Stimulated activated CD4-positive, alpha-beta T cell treated with anti-CD3 and anti-CD28 coated beads, Interleukin-1b, Interleukin-23, amount 100 ng/mL, for 24 hours (primary cell): ENCODE data around the gene SRPK2.
"Not testable (repeated sequence)": the region's sequence is repeated elsewhere in the genome, so short reads cannot be mapped to it uniquely, and the experiment has no call there.

Experiments used
- DNase-seq, 4 experiments: peaks; one replicate each; pipeline ENCODE4 v3.0.0-alpha.2; 2020; ENCODE audit warnings: low read depth in 4 of 4, low spot score in 1 of 4

Gene SRPK2

DNA sequence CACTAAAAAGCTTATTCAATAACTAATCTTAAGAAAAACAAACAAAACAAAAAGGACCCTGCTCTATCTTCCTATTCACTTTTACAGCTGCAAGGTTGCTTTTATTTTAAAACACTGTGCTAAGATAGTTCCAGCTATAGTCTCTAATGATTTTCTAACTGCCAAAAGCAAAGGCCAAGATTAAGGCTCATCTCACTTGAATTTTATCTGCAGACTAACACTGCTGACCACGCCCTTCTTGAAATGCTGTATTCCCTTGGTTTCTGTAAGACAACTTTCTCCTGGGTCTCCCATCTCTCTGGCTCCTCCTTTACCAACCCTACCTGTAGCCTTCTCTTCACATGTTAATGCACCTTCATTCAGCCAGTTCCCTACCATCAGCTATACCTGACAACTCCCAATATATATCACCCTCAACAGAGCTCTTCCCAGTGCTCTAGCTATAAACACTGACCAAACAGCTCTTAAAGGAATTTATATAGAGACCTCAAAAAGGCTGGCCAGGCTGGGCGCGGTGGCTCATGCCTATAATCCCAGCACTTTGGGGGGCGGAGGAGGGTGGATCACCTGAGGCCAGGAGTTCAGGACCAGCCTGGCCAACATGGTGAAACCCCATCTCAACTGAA lies 11.7 kb downstream of the SRPK2 start:
- DNase-seq = no peak

DNA sequence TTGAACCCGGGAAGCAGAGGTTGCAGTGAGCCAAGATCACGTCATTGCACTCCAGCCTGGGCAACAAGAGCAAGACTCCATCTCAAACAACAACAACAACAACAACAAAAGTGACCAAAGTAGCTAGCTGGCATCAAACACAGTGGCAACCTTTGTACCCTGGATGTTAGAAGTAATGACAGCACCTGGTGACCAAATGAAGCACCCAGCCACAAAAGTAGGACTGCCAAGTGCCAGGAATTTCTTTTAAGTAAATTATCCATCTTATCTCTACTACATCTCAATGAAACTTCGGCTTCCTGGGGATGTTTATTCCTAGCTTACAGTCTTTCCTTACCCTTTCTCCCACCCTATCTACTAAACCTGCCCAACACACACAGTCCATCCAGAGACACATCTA lies 18.8 kb downstream of the SRPK2 start:
- DNase-seq = no peak

DNA sequence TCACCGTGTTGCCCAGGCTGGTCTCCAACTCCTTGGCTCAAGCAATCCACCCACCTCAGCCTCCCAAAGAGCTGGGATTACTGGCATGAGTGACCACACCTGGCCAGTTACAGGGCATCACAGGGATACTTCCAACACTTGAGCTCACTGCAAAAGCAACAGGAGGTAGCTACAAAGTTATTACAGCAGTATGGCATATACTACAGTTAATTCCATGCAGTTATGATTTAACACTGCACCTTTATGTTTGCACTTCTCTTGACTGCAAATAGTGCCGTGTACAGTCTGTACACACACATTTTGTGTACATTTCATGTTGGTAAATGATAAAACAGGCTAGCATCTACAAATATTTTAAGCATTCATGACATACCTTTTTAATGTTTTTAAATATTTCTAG lies 21.3 kb downstream of the SRPK2 start:
- DNase-seq = no peak

DNA sequence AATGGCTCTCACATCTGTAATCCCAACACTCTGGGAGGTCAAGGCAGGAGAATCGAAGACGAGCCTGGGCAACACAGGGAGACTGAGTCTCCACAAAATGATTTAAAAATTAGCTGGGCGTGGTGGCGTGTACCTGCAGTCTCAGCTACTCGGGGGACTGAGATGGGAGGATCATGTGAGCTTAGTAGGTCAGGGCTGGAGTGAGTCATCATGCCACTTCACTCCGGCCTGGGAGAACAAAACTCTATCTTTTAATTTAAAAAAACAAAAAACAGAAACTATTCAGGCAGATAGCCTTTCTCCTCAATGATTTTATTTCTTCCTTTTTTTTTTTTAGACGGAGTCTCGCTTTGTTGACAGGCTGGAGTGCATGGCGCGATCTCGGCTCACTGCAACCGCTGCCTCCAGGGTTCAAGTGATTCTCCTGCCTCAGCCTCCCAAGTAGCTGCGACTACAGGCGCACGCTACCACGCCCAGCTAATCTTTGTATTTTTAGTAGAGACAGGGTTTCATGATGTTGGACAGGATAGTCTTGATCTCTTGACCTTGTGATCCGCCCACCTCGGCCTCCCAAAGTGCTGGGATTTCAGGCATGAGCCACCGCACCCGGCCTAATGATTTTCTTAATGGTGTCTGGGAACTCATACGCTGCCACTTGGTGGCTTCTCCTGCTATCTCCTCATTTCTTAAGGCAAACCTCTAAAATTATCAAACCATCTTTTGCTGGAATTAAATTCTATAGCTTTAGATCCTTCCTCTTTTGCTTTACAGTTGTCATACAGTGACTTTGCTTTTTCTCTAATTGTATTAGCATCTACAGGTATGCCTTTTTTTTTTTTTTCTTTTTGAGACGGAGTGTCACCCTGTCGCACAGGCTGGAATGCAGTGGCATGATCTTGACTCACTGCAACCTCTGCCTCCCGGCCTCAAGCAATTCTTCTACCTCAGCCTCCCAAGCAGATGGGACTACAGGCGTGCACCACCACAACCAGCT lies 22.9 kb downstream of the SRPK2 start:
- no peak for DNase-seq

DNA sequence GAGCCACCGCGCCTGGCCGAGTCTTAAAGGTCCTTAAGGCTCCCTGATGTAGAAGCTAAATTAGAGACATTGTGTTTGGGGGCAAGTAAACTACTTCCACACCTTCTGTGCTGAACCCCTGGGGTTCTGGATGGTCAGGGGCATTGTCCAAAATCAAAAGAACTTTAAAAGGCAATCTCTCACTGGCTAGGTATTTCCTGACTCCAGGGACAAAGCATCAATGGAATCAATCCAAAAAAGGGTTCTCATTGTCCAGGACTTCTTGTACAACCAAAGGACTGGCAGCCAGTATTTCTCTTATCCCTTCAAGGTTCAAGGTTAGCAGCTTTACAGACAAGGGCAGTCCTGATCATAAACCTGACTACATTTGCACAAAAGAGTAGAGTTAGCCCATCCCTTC lies 24.0 kb downstream of the SRPK2 start:
- DNase-seq = no peak

DNA sequence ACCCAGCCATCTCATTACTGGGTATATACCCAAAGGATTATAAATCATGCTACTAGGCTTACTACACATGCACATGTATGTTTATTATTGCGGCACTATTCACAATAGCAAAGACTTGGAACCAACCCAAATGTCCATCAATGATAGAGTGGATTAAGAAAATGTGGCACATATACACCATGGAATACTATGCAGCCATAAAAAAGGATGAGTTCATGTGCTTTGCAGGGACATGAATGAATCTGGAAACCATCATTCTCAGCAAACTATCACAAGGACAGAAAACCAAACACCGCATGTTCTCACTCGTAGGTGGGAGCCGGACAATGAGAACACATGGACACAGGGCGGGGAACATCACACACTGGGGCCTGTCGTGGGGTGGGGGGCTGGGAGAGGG lies 25.1 kb downstream of the SRPK2 start:
- not testable (repeated sequence) for DNase-seq

DNA sequence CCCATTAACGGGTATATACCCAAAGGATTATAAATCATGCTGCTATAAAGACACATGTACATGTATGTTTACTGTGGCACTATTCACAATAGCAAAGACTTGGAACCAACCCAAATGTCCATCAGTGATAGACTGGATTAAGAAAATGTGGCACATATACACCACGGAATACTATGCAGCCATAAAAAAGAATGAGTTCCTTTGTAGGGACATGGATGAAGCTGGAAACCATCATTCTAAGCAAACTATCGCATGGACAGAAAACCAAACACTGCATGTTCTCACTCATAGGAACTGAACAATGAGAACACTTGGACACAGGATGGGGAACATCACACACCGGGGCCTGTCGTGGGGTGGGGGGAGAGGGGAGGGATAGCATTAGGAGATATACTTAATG lies 26.0 kb downstream of the SRPK2 start:
- DNase-seq = not testable (repeated sequence)

DNA sequence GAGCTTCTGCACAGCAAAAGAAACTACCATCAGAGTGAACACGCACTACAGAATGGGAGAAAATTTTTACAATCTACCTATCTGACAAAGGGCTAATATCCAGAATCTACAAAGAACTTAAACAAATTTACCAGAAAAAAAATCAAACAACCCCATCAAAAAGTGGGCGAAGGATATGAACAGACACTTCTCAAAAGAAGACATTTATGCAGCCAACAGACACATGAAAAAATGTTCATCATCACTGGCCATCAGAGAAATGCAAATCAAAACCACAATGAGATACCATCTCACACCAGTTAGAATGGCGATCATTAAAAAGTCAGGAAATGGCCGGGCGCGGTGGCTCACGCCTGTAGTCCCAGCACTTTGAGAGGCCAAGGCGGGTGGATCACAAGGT lies 26.7 kb downstream of the SRPK2 start:
- not testable (repeated sequence) for DNase-seq

DNA sequence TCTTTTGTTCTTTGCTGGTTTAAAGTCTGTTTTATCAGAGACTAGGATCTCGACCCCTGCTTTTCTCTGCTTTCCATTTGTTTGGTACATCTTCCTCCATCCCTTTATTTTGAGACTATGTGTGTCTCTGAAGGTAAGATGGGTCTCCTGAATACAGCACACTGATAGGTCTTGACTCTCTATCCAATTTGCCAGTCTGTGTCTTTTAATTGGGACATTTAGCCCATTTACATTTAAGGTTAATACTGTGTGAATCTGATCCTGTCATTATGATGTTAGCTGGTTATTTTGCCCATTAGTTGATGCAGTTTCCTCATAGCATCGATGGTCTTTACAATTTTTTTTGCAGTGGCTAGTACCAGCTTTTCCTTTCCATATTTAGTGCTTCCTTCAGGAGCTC lies 28.6 kb downstream of the SRPK2 start:
- not testable (repeated sequence) for DNase-seq

DNA sequence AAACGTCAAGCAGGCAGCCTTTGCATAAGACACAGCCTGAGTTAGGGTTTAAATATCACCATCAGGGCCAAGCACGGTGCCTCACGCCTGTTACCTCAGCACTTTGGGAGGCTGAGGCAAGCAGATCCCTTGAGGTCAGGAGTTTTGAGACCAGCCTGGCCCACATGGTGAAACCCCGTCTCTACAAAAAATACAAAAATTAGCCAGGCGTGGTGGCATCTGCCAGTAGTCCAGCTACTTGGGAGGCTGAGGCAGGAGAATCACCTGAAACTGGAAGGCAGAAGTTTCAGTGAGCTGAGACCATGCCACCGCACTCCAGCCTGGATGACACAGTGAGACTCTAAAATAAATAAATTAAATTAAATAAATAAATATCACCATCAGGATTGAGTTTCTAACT lies 33.0 kb downstream of the SRPK2 start:
- no peak for DNase-seq

DNA sequence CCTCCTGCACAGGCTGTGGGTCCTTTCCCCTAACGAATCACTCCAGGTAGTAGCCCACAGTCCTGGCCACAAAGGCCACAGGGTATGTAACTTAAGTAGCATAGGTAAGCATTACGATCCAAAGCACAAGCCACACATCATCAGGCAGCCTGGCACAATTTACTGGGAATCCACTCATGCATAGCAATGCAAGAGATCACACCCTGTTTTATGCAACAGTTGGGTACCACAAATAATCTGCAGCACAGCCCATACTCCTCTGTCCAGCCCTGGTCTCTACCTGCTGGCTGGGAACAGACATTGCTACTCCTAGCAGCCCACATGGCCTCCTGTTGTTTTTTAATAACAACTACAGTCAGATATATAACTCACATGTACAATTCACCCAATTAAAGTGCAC lies 34.3 kb downstream of the SRPK2 start:
- no peak for DNase-seq

DNA sequence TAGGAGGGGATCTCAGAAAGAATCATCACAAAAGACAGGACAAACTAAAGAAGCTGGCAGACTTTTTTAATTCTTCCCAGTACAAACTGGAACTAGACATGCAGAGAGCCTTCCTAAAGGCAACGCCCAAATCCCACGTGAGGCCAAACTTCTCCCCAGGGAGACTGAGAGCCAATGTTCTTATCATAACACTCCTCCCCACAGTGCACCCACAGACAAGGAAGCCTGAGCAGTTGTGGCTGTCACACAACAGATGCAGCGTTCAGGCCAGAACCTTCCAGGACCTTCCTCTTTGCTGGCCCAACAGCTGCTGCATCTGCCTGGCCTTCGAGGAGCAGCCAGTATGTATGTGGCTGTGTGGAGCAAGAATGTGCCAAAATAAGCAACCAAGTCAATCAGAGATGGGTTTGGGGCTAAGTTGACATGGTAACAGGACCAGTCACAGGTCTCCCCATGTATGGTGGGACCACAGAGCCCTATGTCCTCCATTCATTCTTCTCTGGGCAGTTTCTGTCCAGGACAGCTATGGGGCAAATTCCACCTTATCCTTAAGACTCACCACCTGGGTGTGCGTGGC lies 34.9 kb downstream of the SRPK2 start:
- no peak for DNase-seq

DNA sequence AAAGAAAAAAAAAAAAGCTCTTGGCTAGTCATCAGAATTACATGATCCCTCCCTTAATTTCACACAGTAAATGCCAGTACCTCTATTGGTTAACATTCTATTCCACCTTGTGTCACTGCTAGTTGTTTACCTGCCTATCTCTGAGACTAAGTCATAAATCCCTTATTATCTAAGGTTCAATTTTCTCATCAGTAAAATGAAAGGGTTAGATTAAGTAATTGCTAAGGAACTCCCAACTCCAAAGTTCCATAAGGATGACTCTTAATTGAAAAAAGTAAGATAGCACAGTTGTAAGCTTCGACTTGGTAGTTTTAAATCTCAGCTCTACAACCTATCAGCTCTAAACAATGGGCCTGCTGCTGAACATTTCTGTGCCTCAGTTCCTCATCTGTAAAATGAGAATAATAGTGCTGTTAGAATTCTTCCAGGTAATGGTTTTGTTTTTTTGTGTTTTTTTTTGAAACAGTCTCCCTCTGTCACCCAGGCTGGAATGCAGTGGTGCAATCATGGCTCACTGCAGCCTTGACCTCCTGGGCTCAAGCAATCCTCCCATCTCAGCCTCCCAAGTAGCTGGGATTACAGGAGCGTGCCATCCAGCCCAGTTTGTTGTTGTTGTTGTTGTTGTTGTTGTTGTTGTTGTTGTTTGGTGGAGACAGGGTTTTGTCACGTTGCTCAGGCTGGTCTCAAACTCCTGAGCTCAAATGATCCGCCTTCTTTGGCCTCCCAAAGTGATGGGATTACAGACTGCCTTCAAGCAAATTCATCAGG lies 35.6 kb downstream of the SRPK2 start:
- no peak for DNase-seq

DNA sequence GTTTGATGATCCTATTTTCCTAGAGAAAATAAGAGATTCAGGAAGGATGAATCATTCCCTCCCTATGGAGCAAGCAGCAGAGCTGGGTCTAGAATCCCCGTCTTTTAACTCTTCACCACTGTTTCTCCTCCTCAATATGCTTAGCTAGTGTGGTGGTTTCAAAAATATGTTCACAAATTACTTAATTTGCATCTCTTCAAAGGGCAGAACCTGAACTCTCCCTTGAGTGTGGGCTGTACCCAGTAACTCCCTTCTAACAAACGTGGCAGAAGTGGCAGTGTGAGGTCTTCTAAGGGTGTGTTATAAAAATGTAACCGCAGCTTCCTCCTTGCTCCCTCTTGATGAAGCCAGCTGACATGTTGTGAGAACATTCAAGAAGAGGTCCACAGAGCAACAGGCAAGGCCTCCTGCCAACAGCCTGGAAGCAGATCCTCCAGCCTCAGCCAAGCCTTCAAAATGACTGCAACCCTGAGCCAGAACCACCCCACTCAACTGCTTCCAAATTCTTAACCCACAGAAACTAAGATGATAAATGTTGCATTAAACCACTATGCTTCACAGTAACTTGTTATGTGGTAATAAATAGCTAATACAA lies 36.6 kb downstream of the SRPK2 start:
- DNase-seq = peak in 3 of 4 experiments; percentile 7 to 22 (median 9)

DNA sequence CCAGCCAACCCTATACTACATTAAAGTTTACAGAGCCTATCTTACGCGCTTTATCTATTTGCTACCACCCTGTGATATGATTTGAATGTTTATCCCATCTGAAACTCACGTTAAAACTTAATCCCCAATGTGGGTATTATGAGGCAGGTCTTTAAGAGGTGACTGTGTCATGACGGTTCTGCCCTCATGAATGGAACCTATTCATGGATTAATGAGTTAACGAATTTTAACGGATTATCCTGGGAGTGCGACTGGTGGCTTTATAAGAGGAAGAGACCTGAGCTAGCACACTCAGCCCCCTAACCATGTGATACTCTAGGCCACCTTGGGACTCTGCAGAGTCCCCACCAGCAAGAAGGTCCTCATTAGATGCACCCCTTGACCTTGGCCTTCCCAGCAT lies 37.8 kb downstream of the SRPK2 start:
- no peak for DNase-seq

DNA sequence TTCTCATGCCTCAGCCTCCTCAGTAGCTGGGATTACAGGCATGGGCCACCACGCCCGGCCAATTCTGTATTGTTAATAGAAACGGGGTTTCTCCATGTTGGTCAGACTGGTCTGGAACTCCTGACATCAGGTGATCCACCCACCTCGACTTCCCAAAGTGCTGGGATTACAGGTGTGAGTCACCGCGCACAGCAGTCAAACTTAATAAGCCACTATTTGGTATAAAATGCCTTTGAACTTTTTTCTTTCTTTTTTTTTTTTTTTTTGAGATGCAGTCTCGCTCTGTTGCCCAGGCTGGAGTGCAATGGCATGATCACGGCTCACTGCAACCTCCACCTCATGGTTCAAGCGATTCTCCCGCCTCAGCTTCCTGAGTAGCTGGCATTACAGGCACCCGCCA lies 40.5 kb downstream of the SRPK2 start:
- DNase-seq = not testable (repeated sequence)

DNA sequence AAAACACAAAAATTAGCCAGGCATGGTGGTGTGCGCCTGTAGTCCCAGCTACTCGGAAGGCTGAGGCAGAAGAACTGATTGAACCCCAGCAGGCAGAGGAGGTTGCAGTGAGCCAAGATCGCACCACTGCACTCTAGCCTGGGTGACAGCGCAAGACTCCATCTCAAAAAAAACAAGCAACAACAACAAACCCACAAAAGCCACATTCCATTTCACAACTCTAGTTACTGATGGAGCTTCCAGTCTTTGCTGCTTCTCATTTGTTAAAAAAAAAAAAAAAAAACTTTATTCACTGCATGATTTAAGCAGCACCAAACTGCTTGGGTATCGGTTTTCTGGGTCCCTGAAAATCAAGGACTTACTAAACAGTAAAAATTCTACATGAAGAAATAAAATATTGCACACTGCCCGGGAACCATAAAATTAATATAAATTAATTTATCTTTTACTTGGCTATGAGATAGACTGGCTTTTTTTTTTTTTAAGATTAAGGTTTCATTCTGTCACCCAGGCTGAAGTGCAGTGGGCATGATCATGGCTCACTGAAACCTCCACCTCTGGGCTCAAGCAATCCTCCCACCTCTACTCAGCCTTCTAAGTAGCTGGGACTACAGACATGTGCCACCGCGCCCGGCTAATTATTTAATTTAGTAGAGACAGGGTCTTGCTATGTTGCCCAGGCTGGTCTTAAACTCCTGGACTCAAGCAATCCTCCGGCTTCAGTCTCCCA lies 42.0 kb downstream of the SRPK2 start:
- no peak for DNase-seq

DNA sequence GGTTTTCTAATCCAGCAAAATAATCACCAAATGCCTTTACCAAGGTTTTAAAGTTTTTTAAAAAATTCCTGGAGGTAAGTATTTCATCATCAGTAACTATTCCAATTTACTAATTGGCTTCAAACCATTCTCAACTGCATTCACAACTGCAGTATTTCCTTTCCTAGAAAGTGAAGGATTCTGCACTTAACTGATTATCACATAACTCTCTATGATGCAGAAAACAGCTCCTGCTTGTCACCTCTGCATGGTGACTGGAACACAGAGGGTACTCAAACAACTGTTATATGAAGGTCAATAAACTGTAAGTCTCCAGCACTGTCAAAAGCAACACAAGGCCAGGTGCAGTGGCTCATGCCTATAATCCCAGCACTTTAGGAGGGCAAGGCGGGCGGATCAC lies 42.6 kb downstream of the SRPK2 start:
- no peak for DNase-seq

DNA sequence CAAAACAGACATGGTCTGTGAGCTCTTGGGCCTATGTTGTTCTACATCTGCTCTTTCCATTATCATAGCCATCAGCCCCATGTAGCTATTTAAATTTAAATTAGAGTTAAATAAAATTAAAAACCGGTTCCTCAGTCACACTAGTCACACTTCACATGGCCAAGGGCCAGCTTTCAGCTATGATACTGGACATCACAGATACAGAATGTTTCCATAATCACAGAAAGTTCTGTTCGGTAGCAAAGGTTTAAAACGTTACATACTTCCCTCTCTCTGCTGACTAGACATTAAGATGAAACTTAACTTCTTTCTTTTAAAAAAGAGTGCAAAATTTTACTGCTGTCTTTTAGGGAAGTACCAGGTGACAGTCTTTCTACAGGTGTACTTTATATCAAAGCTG lies 43.0 kb downstream of the SRPK2 start:
- no peak for DNase-seq

DNA sequence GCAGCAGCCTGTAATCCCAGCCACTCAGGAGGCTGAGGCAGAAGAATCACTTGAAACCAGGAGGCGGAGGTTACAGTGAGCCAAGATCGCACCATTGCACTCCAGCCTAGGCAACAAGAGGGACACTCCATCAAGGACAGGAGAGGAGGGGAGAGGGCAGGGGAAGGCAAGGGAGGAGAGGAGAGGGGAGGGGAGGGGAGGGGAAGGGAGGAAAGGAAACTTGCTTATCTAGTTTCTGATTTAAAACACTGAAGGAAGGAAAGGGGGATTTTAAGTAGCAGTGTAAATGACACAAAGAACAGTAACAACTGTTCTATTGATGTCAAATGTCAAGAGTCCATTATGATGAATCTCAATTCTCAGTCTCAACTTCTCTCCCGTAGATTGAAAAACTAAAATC lies 43.7 kb downstream of the SRPK2 start:
- no peak for DNase-seq
